GM06990 (cell line): ENCODE results near the gene ASS1.
"Not testable (repeated sequence)": the region's sequence is repeated elsewhere in the genome, so short reads cannot be mapped to it uniquely, and the experiment has no call there.

Experiments used
- DNase-seq: peaks from one replicate; pipeline ENCODE4 v3.0.0-alpha.2; 2011; ENCODE audit not compliant: insufficient read length; ENCODE audit errors: extremely low read depth
- H3K27me3 ChIP-seq: replicated peaks from 2 replicates; pipeline ENCODE4 v1.6.0; 2011; ENCODE audit warnings: low read length; ENCODE audit not compliant: control insufficient read depth, insufficient read depth
- H3K36me3 ChIP-seq: 2 replicates; pipeline ENCODE4 v1.5.1; 2011; ENCODE audit warnings: low read length; ENCODE audit not compliant: control insufficient read depth, insufficient read depth
- H3K4me3 ChIP-seq: replicated peaks from 2 replicates; pipeline ENCODE4 v1.5.1; 2011; ENCODE audit warnings: low read depth, mild to moderate bottlenecking, control low read depth, low read length
- CTCF ChIP-seq: IDR thresholded peaks from 2 replicates; pipeline ENCODE4 v1.5.1; 2011; ENCODE audit warnings: low read length, control low read depth, mild to moderate bottlenecking, inconsistent platforms; ENCODE audit not compliant: insufficient read depth, poor library complexity, severe bottlenecking

The ASS1 gene

GRCh38 chr9:130400870-130401269 lies 43.9 kb upstream of the ASS1 start:
- H3K4me3 ChIP-seq = no peak overlapping the region
- no peak for TF ChIP-seq CTCF
- no peak for DNase-seq
- no peaks in the 10 kb centered on the region; the same call in none of the 2 replicates for H3K27me3 ChIP-seq
- H3K36me3 ChIP-seq = no peaks in the 10 kb centered on the region

GRCh38 chr9:130401742-130402141 lies 43.0 kb upstream of the ASS1 start:
- H3K27me3 ChIP-seq, H3K4me3 ChIP-seq, DNase-seq, H3K36me3 ChIP-seq: not testable (repeated sequence)

DNA sequence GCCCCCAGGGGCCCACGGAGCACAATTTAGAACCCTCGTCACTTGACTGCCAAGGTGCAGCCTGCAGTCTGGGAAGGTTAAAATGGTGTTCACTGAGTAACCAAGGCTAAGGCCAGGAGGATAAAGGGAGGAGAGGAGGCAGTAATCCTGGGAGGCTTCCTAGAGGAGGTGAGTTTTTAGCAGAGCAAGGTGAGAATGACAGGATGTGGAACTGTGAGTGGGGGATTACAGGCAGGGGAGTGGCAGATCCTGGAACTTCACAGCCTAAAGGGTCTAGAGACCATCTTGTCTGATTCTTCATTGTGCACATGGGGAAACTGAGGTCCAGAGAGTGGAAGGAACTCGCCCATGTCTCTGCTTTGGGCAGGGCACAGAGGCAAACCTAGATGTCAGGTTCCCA lies 42.5 kb upstream of the ASS1 start:
- Histone ChIP-seq H3K4me3 (no peak overlapping the region), H3K27me3 (no peaks in the 10 kb centered on the region; the same call in none of the 2 replicates), H3K36me3 (no peaks in the 10 kb centered on the region)
- no peak for TF ChIP-seq CTCF
- no peak for DNase-seq

- DNase-seq = no peak
- no peaks in the 10 kb centered on the region; the same call in none of the 2 replicates for H3K27me3 ChIP-seq
- TF ChIP-seq CTCF = no peak
Observed at GRCh38 chr9:130402645-130403440, 41.9 kb upstream of the ASS1 start.

GRCh38 chr9:130405657-130406257 lies 39.0 kb upstream of the ASS1 start:
- TF ChIP-seq CTCF = no peak
- Histone ChIP-seq H3K36me3 (no peaks in the 10 kb centered on the region), H3K4me3 (no peak overlapping the region), H3K27me3 (no peaks in the 10 kb centered on the region; the same call in none of the 2 replicates)
- DNase-seq = no peak

More at GRCh38 chr9:130402645-130403440, 41.9 kb upstream of the ASS1 start:
- Histone ChIP-seq H3K36me3 (no peaks in the 10 kb centered on the region), H3K4me3 (no peak overlapping the region)

DNA sequence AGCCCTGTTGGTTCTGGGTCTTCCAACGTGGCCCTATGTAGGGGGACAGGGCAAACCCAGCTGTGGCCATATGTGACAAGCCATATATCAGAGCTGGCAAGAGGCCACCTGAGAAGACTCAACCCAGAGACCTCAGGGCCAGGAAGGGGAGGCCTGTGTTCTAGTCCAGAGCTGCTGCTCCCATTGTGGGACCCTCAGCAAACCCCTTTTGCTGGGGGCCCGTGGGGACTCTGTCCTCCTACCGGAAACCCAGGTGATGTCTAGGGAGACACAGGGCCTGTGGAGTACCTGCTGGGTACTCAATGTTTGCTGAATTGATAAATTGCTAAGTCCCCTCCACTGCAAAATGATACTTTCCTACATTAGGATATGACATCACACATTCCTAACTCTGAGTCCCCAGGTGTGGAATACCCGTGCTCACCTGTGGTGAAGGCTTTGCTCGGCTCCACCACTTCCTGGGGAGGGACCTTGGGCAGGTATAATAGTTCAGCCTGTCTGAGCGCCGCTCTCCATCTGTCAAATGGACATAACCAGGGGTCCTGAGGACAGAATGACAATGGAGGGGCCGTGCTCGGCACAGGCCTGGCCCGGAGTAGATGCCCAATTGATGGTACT lies 38.4 kb upstream of the ASS1 start:
- TF ChIP-seq CTCF = no peak
- Histone ChIP-seq H3K27me3 (no peaks in the 10 kb centered on the region; the same call in none of the 2 replicates), H3K4me3 (no peak overlapping the region), H3K36me3 (no peaks in the 10 kb centered on the region)
- DNase-seq = no peak
